Smooth muscle cell (in vitro differentiated cells): Measurements from ENCODE around the gene PRMT2. TPM values are rescaled to one million over a fixed set of nuclear protein-coding genes. Genes with fewer than 3 reads are reported as not detected.

ENCODE experiments used
- DNase-seq: peaks from one replicate; lab custom pipeline; 2025; ENCODE audit not compliant: unreplicated experiment; lab: John Stamatoyannopoulos, UW
- H2AFZ ChIP-seq: fragments of 200-600 bp; sonication (generic); 2 replicates; pipeline ENCODE4 v1.6.0; 2016; ENCODE audit warnings: antibody characterized with exemption, low read depth, mild to moderate bottlenecking
- H3F3A ChIP-seq: fragments of 200-600 bp; sonication (generic); 2 replicates; pipeline ENCODE4 v1.6.0; 2017; ENCODE audit warnings: antibody characterized with exemption, low read depth
- H3K27ac ChIP-seq: fragments of 200-600 bp; sonication (generic); 2 replicates; pipeline ENCODE4 v1.5.1; 2016; ENCODE audit warnings: low read depth, mild to moderate bottlenecking
- H3K27me3 ChIP-seq: fragments of 200-600 bp; sonication (generic); 2 replicates; pipeline ENCODE4 v1.6.1; 2016; ENCODE audit warnings: low read depth, mild to moderate bottlenecking
- H3K36me3 ChIP-seq: fragments of 200-600 bp; sonication (generic); 2 replicates; pipeline ENCODE4 v1.5.1; 2016; ENCODE audit warnings: low read depth
- H3K4me1 ChIP-seq: fragments of 200-600 bp; sonication (generic); 2 replicates; pipeline ENCODE4 v1.5.1; 2016; ENCODE audit warnings: low read depth
- H3K4me2 ChIP-seq: fragments of 200-600 bp; sonication (generic); 2 replicates; pipeline ENCODE4 v1.6.0; 2016; ENCODE audit warnings: mild to moderate bottlenecking
- H3K4me3 ChIP-seq: fragments of 200-600 bp; sonication (generic); 2 replicates; pipeline ENCODE4 v1.5.1; 2016; ENCODE audit warnings: mild to moderate bottlenecking
- H3K79me2 ChIP-seq: fragments of 200-600 bp; sonication (generic); 2 replicates; pipeline ENCODE4 v1.6.0; 2016; ENCODE audit warnings: low read depth, mild to moderate bottlenecking
- H3K9ac ChIP-seq: fragments of 200-600 bp; sonication (generic); 2 replicates; pipeline ENCODE4 v1.6.0; 2016; ENCODE audit warnings: low read depth
- H3K9me3 ChIP-seq: fragments of 200-600 bp; sonication (generic); replicated peaks from 2 replicates; pipeline ENCODE4 v1.5.1; 2016; ENCODE audit warnings: low read depth
- H4K20me1 ChIP-seq: fragments of 200-600 bp; sonication (generic); 2 replicates; pipeline ENCODE4 v1.6.0; 2016; ENCODE audit warnings: low read depth
- CTCF ChIP-seq: fragments of 200-600 bp; sonication (generic); IDR thresholded peaks from 2 replicates; pipeline ENCODE4 v1.5.1; 2017; ENCODE audit warnings: borderline replicate concordance, mild to moderate bottlenecking, antibody characterized with exemption; ENCODE audit not compliant: insufficient read depth, poor library complexity, severe bottlenecking
- WGBS: methylation state at CpG from one replicate; pipeline ENCODE4 v1.1.7; 2016; ENCODE audit warnings: low lambda C conversion rate; 5-methylcytosine and 5-hydroxymethylcytosine counted together
- polyA plus RNA-seq: library from polyadenylated mRNA; unstranded; fragments of >200 nt; fragmentation: Nextera tagmentation; extraction: Ambion mirVana; gene quantifications from 2 replicates; pipeline ENCODE4 v1.2.1, GENCODE V29; 2016
- total RNA-seq: library from RNA; depleted of rRNA; stranded (reverse); fragments of >200 nt; gene quantifications from 2 replicates; pipeline ENCODE4 v1.2.3, GENCODE V29; 2014

The PRMT2 gene
- total and polyA plus RNA-seq, 2 experiments from 2014 or later, result 61.9 to 97.9 TPM

GRCh38 chr21:46641656-46642055 lies 6.2 kb downstream of the PRMT2 start:
- H3K4me1 ChIP-seq, result peaks cover 27% of the 10 kb centered on the region

GRCh38 chr21:46643379-46644177 lies 8.1 kb downstream of the PRMT2 start:
- Histone ChIP-seq H3K9ac (no peak overlapping the region), H3K4me2 (no peak overlapping the region), H4K20me1 (peaks cover 66% of the 10 kb centered on the region), H3F3A (no peaks in the 10 kb centered on the region), H3K27me3 (no peaks in the 10 kb centered on the region), H3K9me3 (no peaks in the 10 kb centered on the region), H3K36me3 (peaks cover 30% of the 10 kb centered on the region), H3K27ac (no peak overlapping the region), H3K79me2 (peaks cover 49% of the 10 kb centered on the region), H3K4me3 (no peak overlapping the region), H2AFZ (no peak overlapping the region), H3K4me1 (peaks cover 9% of the 10 kb centered on the region)
- WGBS, result 83% methylated on average over 12 of the region's 12 CpGs
- no peak for DNase-seq
- no peak for TF ChIP-seq CTCF

More at GRCh38 chr21:46641656-46642055, 6.2 kb downstream of the PRMT2 start:
- H3F3A ChIP-seq, result no peaks in the 10 kb centered on the region
- peaks cover 67% of the 10 kb centered on the region for H4K20me1 ChIP-seq
- H3K9ac ChIP-seq, result no peak overlapping the region
- no peaks in the 10 kb centered on the region for H3K9me3 ChIP-seq
- peaks cover 18% of the 10 kb centered on the region for H3K36me3 ChIP-seq
- H2AFZ ChIP-seq, result no peak overlapping the region
- peaks cover 49% of the 10 kb centered on the region for H3K79me2 ChIP-seq
- 94% methylated on average over 8 of the region's 8 CpGs for WGBS
- no peak overlapping the region for H3K4me3 ChIP-seq
- no peak for TF ChIP-seq CTCF
- no peaks in the 10 kb centered on the region for H3K27me3 ChIP-seq
- H3K27ac ChIP-seq, result no peak overlapping the region
- no peak overlapping the region for H3K4me2 ChIP-seq
- no peak for DNase-seq

GRCh38 chr21:46645840-46646239 lies 10.4 kb downstream of the PRMT2 start:
- Histone ChIP-seq H3K4me2 (no peak overlapping the region), H3K9me3 (no peaks in the 10 kb centered on the region), H3K27ac (no peak overlapping the region), H2AFZ (no peak overlapping the region), H3F3A (no peaks in the 10 kb centered on the region), H3K4me1 (no peaks in the 10 kb centered on the region), H3K4me3 (no peak overlapping the region), H4K20me1 (peaks cover 52% of the 10 kb centered on the region), H3K27me3 (no peaks in the 10 kb centered on the region), H3K79me2 (peaks cover 47% of the 10 kb centered on the region), H3K36me3 (peaks cover 30% of the 10 kb centered on the region), H3K9ac (no peak overlapping the region)
- no peak for TF ChIP-seq CTCF
- no peak for DNase-seq
- WGBS, result 98% methylated on average over 5 of the region's 5 CpGs

- H3K4me3 ChIP-seq, result no peak overlapping the region
- H3K9ac ChIP-seq, result no peak overlapping the region
- H3K27me3 ChIP-seq, result no peaks in the 10 kb centered on the region
- peaks cover 52% of the 10 kb centered on the region for H4K20me1 ChIP-seq
- no peak overlapping the region for H3K27ac ChIP-seq
- peaks cover 30% of the 10 kb centered on the region for H3K36me3 ChIP-seq
- peaks cover 47% of the 10 kb centered on the region for H3K79me2 ChIP-seq
- H3K4me1 ChIP-seq, result no peaks in the 10 kb centered on the region
- H3F3A ChIP-seq, result no peaks in the 10 kb centered on the region
- TF ChIP-seq CTCF, result no peak
- WGBS, result 88% methylated on average over 9 of the region's 9 CpGs
- DNase-seq, result no peak
- H3K9me3 ChIP-seq, result no peaks in the 10 kb centered on the region
- H3K4me2 ChIP-seq, result no peak overlapping the region
- no peak overlapping the region for H2AFZ ChIP-seq
These were observed 11.2 kb downstream of the PRMT2 start for GRCh38 chr21:46646541-46647154.
